Neutrophil (primary cell): ENCODE data around the gene PFN3.

Experiments used
- H3K27ac ChIP-seq: fragments of 200-600 bp; sonication (generic); 2 replicates; pipeline ENCODE4 v1.5.1; 2016; ENCODE audit warnings: mild to moderate bottlenecking, moderate library complexity
- H3K27me3 ChIP-seq: fragments of 200-600 bp; sonication (generic); 2 replicates; pipeline ENCODE4 v1.6.0; 2016; ENCODE audit warnings: mild to moderate bottlenecking
- H3K36me3 ChIP-seq: fragments of 200-600 bp; sonication (generic); 2 replicates; pipeline ENCODE4 v1.5.1; 2017
- H3K4me1 ChIP-seq, 2 experiments: fragments of 200-600 bp in 1 of 2; sonication (generic) in 1 of 2; 1 replicate in 1 of 2; 2 replicates in 1 of 2; pipeline versions ENCODE4 v1.5.1 to v1.6.1; 2013 to 2016; ENCODE audit warnings: low read depth in 1 of 2, low read length in 1 of 2, mild to moderate bottlenecking in 1 of 2, moderate library complexity in 1 of 2; ENCODE audit not compliant: control insufficient read depth in 1 of 2, insufficient read depth in 1 of 2
- H3K4me3 ChIP-seq, 2 experiments: fragments of 200-600 bp in 1 of 2; sonication (generic) in 1 of 2; 1 replicate in 1 of 2; 2 replicates in 1 of 2; pipeline ENCODE4 v1.5.1; 2013 to 2016; ENCODE audit warnings: low read depth in 1 of 2, low read length in 1 of 2, mild to moderate bottlenecking in 1 of 2, moderate library complexity in 1 of 2
- H3K9me3 ChIP-seq: fragments of 200-600 bp; sonication (generic); 2 replicates; pipeline ENCODE4 v1.5.1; 2016
- TF ChIP-seq, protein P1 (sequence below): fragments of 200-600 bp; sonication (generic); IDR thresholded peaks from 2 replicates; pipeline ENCODE4 v1.5.1; 2016; ENCODE audit warnings: antibody characterized with exemption

The PFN3 gene

GRCh38 chr5:177369645-177370440 is 30.6 kb downstream of the PFN3 start:
- Histone ChIP-seq H3K4me3 (peak overlapping the region in 1 of 2 experiments; percentile 59), H3K27me3 (no peaks in the 10 kb centered on the region), H3K36me3 (peaks cover 95% of the 10 kb centered on the region), H3K4me1 (peaks cover 27 to 56% of the 10 kb centered on the region in 2 experiments), H3K27ac (peak overlapping the region; percentile 81), H3K9me3 (no peaks in the 10 kb centered on the region)
- TF ChIP-seq, protein P1, sequence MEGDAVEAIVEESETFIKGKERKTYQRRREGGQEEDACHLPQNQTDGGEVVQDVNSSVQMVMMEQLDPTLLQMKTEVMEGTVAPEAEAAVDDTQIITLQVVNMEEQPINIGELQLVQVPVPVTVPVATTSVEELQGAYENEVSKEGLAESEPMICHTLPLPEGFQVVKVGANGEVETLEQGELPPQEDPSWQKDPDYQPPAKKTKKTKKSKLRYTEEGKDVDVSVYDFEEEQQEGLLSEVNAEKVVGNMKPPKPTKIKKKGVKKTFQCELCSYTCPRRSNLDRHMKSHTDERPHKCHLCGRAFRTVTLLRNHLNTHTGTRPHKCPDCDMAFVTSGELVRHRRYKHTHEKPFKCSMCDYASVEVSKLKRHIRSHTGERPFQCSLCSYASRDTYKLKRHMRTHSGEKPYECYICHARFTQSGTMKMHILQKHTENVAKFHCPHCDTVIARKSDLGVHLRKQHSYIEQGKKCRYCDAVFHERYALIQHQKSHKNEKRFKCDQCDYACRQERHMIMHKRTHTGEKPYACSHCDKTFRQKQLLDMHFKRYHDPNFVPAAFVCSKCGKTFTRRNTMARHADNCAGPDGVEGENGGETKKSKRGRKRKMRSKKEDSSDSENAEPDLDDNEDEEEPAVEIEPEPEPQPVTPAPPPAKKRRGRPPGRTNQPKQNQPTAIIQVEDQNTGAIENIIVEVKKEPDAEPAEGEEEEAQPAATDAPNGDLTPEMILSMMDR, result no peak

DNA sequence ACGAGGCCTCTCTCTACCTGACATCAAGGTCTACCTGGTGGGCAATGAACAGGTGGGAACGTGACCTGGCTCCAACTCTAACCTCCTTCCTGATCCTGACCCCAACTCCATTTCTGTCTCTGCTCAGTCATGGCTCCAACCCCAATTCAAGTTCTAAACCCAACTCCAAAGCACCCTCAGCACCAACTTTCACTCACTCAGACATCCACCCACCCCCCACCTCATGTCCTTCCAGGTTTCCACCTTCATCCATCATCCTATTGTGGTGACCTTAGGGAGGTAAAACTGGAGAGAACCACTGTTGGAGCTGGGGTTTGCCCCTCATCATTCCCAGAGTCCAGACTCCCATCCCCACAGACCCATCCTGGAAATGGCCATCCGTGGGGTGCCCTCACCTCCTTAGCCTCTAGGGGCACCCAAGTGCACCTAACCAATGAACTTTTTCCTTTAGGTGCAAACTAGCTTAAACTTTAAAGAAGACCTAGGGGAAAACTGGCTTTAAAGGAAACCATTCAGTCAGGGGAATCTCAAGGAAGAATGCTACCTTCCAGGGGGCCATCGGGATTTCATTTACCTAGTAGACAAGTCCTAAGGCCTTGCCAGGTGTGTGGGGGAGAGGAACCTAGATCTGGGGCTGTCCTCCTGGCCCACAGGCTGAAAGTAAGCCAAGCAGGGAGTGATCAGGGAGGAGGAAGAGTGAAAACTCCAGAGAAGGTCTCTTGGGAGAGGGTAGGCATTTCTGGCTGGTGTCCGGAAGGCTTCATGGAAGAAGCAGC is 31.4 kb downstream of the PFN3 start:
- TF ChIP-seq, protein P1, result peak; percentile 78
- Histone ChIP-seq H3K4me3 (no peak overlapping the region), H3K36me3 (peaks cover 93% of the 10 kb centered on the region), H3K4me1 (peaks cover 35 to 64% of the 10 kb centered on the region in 2 experiments), H3K9me3 (no peaks in the 10 kb centered on the region), H3K27ac (peak overlapping the region; percentile 81), H3K27me3 (no peaks in the 10 kb centered on the region)

DNA sequence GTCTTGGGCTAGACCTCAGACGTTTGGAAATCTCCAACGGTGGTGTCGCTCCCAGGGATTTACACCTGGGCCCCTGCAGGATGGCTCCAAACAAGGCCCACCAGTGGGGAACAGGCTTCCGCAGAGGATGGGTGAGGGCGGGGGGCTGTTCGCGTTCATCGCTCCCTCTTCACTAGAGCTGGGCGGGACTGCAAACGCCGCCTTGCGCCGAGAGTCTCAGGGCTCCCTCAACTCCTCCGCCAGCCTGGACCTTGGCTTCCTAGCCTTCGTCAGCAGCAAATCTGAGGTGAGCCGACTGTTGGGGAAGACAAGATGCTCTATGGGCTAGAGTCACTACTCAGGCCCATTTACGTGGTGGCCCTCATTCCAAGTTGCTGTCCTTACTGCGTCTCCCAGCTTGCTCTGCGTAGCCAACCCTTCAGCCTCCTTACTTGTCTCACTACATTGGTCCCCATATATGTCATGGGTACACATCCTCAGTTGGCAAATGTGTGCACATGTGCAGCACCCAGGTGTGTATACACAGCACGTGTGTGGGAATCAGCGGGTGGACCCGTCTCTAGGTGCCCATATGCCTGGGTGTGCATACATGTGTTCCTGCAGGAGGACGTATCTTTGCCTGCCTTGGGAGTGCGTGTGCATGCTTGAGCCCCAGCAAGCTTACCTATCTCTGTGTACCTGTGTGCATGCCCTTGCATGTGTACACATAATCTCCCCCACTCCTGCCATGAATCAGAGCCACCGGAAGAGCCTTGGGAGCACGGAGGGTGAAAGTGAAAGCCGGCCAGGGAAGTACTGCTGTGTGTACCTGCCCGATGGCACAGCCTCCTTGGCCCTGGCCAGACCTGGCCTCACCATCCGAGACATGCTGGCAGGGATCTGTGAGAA is 32.2 kb downstream of the PFN3 start:
- Histone ChIP-seq H3K27ac (peak overlapping the region; percentile 81), H3K27me3 (no peaks in the 10 kb centered on the region), H3K4me3 (no peak overlapping the region), H3K4me1 (peaks cover 43 to 68% of the 10 kb centered on the region in 2 experiments), H3K36me3 (peaks cover 90% of the 10 kb centered on the region), H3K9me3 (no peaks in the 10 kb centered on the region)
- TF ChIP-seq, protein P1, result no peak

DNA sequence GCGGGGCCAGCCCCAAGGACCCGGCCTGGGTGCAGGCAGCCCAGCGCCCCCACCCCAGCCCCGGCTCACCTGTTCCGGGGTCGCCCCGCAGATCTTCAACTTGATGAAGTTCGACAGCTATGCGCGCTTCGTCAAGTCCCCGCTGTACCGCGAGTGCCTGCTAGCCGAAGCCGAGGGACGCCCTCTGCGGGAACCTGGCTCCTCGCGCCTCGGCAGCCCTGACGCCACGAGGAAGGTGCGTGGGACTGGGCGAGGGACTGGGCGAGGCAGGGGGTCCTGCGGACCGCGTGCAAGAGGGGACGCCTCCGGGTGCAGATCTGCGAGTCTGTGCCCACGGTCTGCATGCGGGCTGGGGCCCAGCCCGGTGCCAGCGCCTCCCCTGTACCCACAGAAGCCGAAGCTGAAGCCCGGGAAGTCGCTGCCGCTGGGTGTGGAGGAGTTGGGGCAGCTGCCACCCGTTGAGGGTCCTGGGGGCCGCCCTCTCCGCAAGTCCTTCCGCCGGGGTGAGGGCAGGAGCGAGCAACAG is 33.1 kb downstream of the PFN3 start:
- no peaks in the 10 kb centered on the region for H3K27me3 ChIP-seq
- H3K9me3 ChIP-seq, result no peaks in the 10 kb centered on the region
- H3K27ac ChIP-seq, result no peak overlapping the region
- TF ChIP-seq, protein P1, result no peak
- H3K4me3 ChIP-seq, result no peak overlapping the region
- peaks cover 82% of the 10 kb centered on the region for H3K36me3 ChIP-seq
- peaks cover 42 to 68% of the 10 kb centered on the region in 2 experiments for H3K4me1 ChIP-seq
